IMR-90 (cell line): ENCODE measurements around the gene SCAMP4. TPM values are rescaled to one million over a fixed set of nuclear protein-coding genes. Genes with fewer than 3 reads are reported as not detected.

Experiments
- ATAC-seq: fragments of 200-7000 bp; cut with Tn5 transposase; 2 replicates; pipeline ENCODE4 v1.9.1; 2020; ENCODE audit warnings: low read depth, mild to moderate bottlenecking, moderate library complexity
- BruUV-seq: library from RNA; stranded (reverse); fragments of 400-500 nt; replicated peaks from 2 replicates; lab custom pipeline; 2021; lab: Mats Ljungman, UMichigan
- CTCF ChIA-PET: fragments of 300-600 bp; formaldehyde crosslinking; extraction: SDS; loops from one replicate; lab custom pipeline; 2021; ENCODE audit warnings: antibody characterized with exemption; lab: Yijun Ruan, JAX
- POLR2A ChIA-PET: fragments of 300-600 bp; sonication (Branson Sonifier 250); formaldehyde crosslinking; loops from one replicate; lab custom pipeline; 2022; ENCODE audit warnings: antibody characterized with exemption; ENCODE audit not compliant: unreplicated experiment; lab: Charles Lee
- DNase-seq: peaks from one replicate; pipeline ENCODE4 v3.0.0; 2013
- H2AFZ ChIP-seq: replicated peaks from 2 replicates; pipeline ENCODE3; 2013; ENCODE audit warnings: low read length, mild to moderate bottlenecking; ENCODE audit not compliant: poor library complexity
- H2AK5ac ChIP-seq: 2 replicates; pipeline ENCODE4 v1.6.1; 2013; ENCODE audit warnings: low read depth, low read length, inconsistent platforms
- H2AK9ac ChIP-seq: replicated peaks from 2 replicates; pipeline ENCODE3; 2013; ENCODE audit warnings: mild to moderate bottlenecking, low read depth, low read length, moderate library complexity; ENCODE audit not compliant: poor library complexity
- H2BK120ac ChIP-seq: 2 replicates; pipeline ENCODE4 v1.6.1; 2013; ENCODE audit warnings: low read depth, low read length, inconsistent platforms
- H2BK15ac ChIP-seq: 3 replicates; pipeline ENCODE4 v1.6.1; 2013; ENCODE audit warnings: low read depth, low read length, inconsistent platforms
- H2BK20ac ChIP-seq: 2 replicates; pipeline ENCODE4 v1.6.1; 2013; ENCODE audit warnings: low read depth, mild to moderate bottlenecking, inconsistent platforms, low read length, moderate library complexity
- H2BK5ac ChIP-seq: 2 replicates; pipeline ENCODE4 v1.6.1; 2013; ENCODE audit warnings: mild to moderate bottlenecking, low read depth, low read length, inconsistent platforms; ENCODE audit not compliant: poor library complexity, severe bottlenecking
- H3K14ac ChIP-seq: replicated peaks from 2 replicates; pipeline ENCODE4 v1.6.1; 2013; ENCODE audit warnings: low read depth, low read length, inconsistent platforms
- H3K18ac ChIP-seq: 2 replicates; pipeline ENCODE4 v1.6.1; 2013; ENCODE audit warnings: low read depth, low read length, control low read depth
- H3K23ac ChIP-seq: 2 replicates; pipeline ENCODE4 v1.6.1; 2013; ENCODE audit warnings: low read depth, low read length, inconsistent platforms
- H3K27ac ChIP-seq: 2 replicates; pipeline ENCODE4 v1.5.1; 2013; ENCODE audit warnings: mild to moderate bottlenecking, control low read depth, low read length; ENCODE audit not compliant: insufficient read depth
- H3K27me3 ChIP-seq: 2 replicates; pipeline ENCODE4 v1.6.1; 2013; ENCODE audit warnings: low read length; ENCODE audit not compliant: control insufficient read depth, insufficient read depth
- H3K36me3 ChIP-seq: 2 replicates; pipeline ENCODE4 v1.6.1; 2013; ENCODE audit warnings: low read length, mixed read lengths; ENCODE audit not compliant: control insufficient read depth, insufficient read depth
- H3K4ac ChIP-seq: 2 replicates; pipeline ENCODE4 v1.6.1; 2013; ENCODE audit warnings: low read depth, low read length, inconsistent platforms
- H3K4me1 ChIP-seq: 2 replicates; pipeline ENCODE4 v1.6.1; 2013; ENCODE audit warnings: low read length, mixed read lengths; ENCODE audit not compliant: control insufficient read depth, insufficient read depth
- H3K4me2 ChIP-seq: 2 replicates; pipeline ENCODE4 v1.6.1; 2013; ENCODE audit warnings: low read depth, mild to moderate bottlenecking, control low read depth, low read length, moderate library complexity
- H3K4me3 ChIP-seq: 2 replicates; pipeline ENCODE4 v1.5.1; 2013; ENCODE audit warnings: low read depth, mild to moderate bottlenecking, control low read depth, low read length, moderate library complexity; ENCODE audit not compliant: insufficient read depth
- H3K56ac ChIP-seq: 2 replicates; pipeline ENCODE4 v1.6.1; 2013; ENCODE audit warnings: low read length, inconsistent platforms; ENCODE audit not compliant: insufficient read depth; ENCODE audit errors: extremely low read depth
- H3K79me1 ChIP-seq, 2 experiments: 2 replicates each; pipeline ENCODE4 v1.6.1; 2013; ENCODE audit warnings: low read length in 2 of 2, inconsistent platforms in 1 of 2, low read depth in 1 of 2
- H3K9ac ChIP-seq: 2 replicates; pipeline ENCODE4 v1.6.1; 2013; ENCODE audit warnings: low read depth, low read length, control low read depth
- H3K9me1 ChIP-seq: 2 replicates; pipeline ENCODE4 v1.6.1; 2013; ENCODE audit warnings: low read length, inconsistent platforms; ENCODE audit not compliant: insufficient read depth
- H3K9me3 ChIP-seq: 2 replicates; pipeline ENCODE4 v1.6.1; 2013; ENCODE audit warnings: low read length; ENCODE audit not compliant: control insufficient read depth, insufficient read depth
- H4K20me1 ChIP-seq: 2 replicates; pipeline ENCODE4 v1.6.1; 2013; ENCODE audit warnings: low read length, inconsistent platforms; ENCODE audit not compliant: insufficient read depth
- H4K5ac ChIP-seq: 2 replicates; pipeline ENCODE4 v1.6.1; 2013; ENCODE audit warnings: mild to moderate bottlenecking, low read depth, low read length, control low read depth
- H4K8ac ChIP-seq, 2 experiments: 2 replicates each; pipeline ENCODE4 v1.6.1; 2013; ENCODE audit warnings: low read depth in 2 of 2, low read length in 2 of 2, control low read depth in 1 of 2, inconsistent platforms in 1 of 2
- H4K91ac ChIP-seq: 2 replicates; pipeline ENCODE4 v1.6.1; 2013; ENCODE audit warnings: low read depth, low read length, inconsistent platforms; ENCODE audit not compliant: insufficient read depth
- CHD1 ChIP-seq: IDR thresholded peaks from 2 replicates; pipeline ENCODE4 v1.6.1; 2012; ENCODE audit warnings: low read depth, low read length, improper control_type of control experiment
- MXI1 ChIP-seq: IDR thresholded peaks from 2 replicates; pipeline ENCODE4 v1.6.1; 2012; ENCODE audit warnings: low read depth, mild to moderate bottlenecking, low read length, moderate library complexity, borderline replicate concordance
- NFE2L2 ChIP-seq: fragments of 150-350 bp; IDR thresholded peaks from 2 replicates; pipeline ENCODE4 v1.6.1; 2016; ENCODE audit warnings: low read depth, mild to moderate bottlenecking, low read length
- POLR2A ChIP-seq: IDR thresholded peaks from 2 replicates; pipeline ENCODE4 v1.6.1; 2012; ENCODE audit warnings: mild to moderate bottlenecking, low read depth, low read length
- RFX5 ChIP-seq: IDR thresholded peaks from 2 replicates; pipeline ENCODE4 v1.8.0; 2012; ENCODE audit warnings: low read depth, mild to moderate bottlenecking, low read length, moderate library complexity
- USF2 ChIP-seq: fragments of 150-350 bp; IDR thresholded peaks from 2 replicates; pipeline ENCODE4 v1.6.1; 2017; ENCODE audit warnings: mild to moderate bottlenecking, antibody characterized with exemption, low read length, low read depth
- WGBS, 2 experiments: methylation state at CpG; one replicate each; pipeline versions ENCODE4 v1.1.5 to v1.1.7; 2013; ENCODE audit warnings: missing lambda C conversion rate in 2 of 2; ENCODE audit not compliant: insufficient read length in 1 of 2; ENCODE audit errors: extremely low coverage in 2 of 2; 5-methylcytosine and 5-hydroxymethylcytosine counted together
- dilution Hi-C: fragments of 300-500 bp; cut with HindIII; formaldehyde crosslinking; loops from one replicate; pipeline ENCODE4 v1.14.3; 2018; ENCODE audit warnings: low sequenced_read_pairs; ENCODE audit not compliant: unreplicated experiment
- in situ Hi-C: fragments of 300-500 bp; cut with MboI; formaldehyde crosslinking; loops from 3 replicates; pipeline ENCODE4 v1.14.3; 2019; ENCODE audit warnings: low sequenced_read_pairs, inconsistent platforms, mixed read lengths
- intact Hi-C: fragments of 100-400 bp; cut with micrococcal nuclease; formaldehyde crosslinking; loops from 2 replicates; pipeline ENCODE4 v1.10.0; 2022
- polyA plus RNA-seq, 3 experiments: library from polyadenylated mRNA; depleted of rRNA; stranded (reverse); fragments of >200 nt; gene quantifications; 2 replicates each; pipeline ENCODE4 v1.2.3, GENCODE V29; 2012; ENCODE audit warnings: low replicate concordance in 1 of 3
- total RNA-seq: library from RNA; depleted of rRNA; stranded (reverse); fragments of >200 nt; gene quantifications from 2 replicates; pipeline ENCODE4 v1.2.3, GENCODE V29; 2012

Gene SCAMP4
- total and polyA plus RNA-seq, 2 of the 4 experiments (the other 2 are of a cell fraction), result 16.1 to 28.1 TPM

GRCh38 chr19:1917146-1917545 is 11.9 kb downstream of the SCAMP4 start:
- H4K8ac ChIP-seq, result no peak overlapping the region
- in situ Hi-C loops (no loop called here), intact Hi-C loops (no loop called here), dilution Hi-C loops (no loop called here)
- H3K79me1 ChIP-seq, result peaks cover 3 to 29% of the 10 kb centered on the region in 2 experiments; a peak in 3 of 4 replicates
- H3K23ac ChIP-seq, result no peak overlapping the region
- no peak overlapping the region for H3K4ac ChIP-seq
- no peak overlapping the region for H3K4me3 ChIP-seq
- no TSS peak for BruUV-seq
- no peak overlapping the region for H2BK15ac ChIP-seq
- no peak overlapping the region for H3K9ac ChIP-seq
- H2AFZ ChIP-seq, result peak overlapping the region; percentile 67
- H2BK5ac ChIP-seq, result no peak overlapping the region
- H3K4me1 ChIP-seq, result no peaks in the 10 kb centered on the region
- no peak overlapping the region for H3K56ac ChIP-seq
- H4K20me1 ChIP-seq, result peaks cover 24% of the 10 kb centered on the region
- no peak overlapping the region for H2BK20ac ChIP-seq
- POLR2A ChIA-PET, result no interaction called here
- H3K36me3 ChIP-seq, result peaks cover 55% of the 10 kb centered on the region
- DNase-seq (no peak), ATAC-seq (no peak)
- H3K18ac ChIP-seq, result no peak overlapping the region
- 87% methylated on average over 9 of the region's 17 CpGs; no CpG with 5 or more reads in 1 of the 2 experiments for WGBS, 2 experiments
- H2BK120ac ChIP-seq, result no peak overlapping the region
- no peak overlapping the region for H2AK9ac ChIP-seq
- no peak overlapping the region for H3K4me2 ChIP-seq
- no peak overlapping the region for H4K5ac ChIP-seq
- H2AK5ac ChIP-seq, result no peak overlapping the region
- no peak overlapping the region for H4K91ac ChIP-seq
- CTCF ChIA-PET, result no interaction called here
- H3K27ac ChIP-seq, result no peak overlapping the region
- TF ChIP-seq POLR2A, result no peak
- TF ChIP-seq MXI1, result no peak
- TF ChIP-seq USF2, result no peak
- no peak for TF ChIP-seq NFE2L2
- TF ChIP-seq CHD1, result no peak
- no peak for TF ChIP-seq RFX5
- H3K27me3 ChIP-seq, result no peaks in the 10 kb centered on the region
- no peak overlapping the region for H3K14ac ChIP-seq
- no peaks in the 10 kb centered on the region for H3K9me1 ChIP-seq
- H3K9me3 ChIP-seq, result no peaks in the 10 kb centered on the region
